GM21447 (cell line): ENCODE results near the gene SLX4IP.
"Not testable (repeated sequence)": the region's sequence is repeated elsewhere in the genome, so short reads cannot be mapped to it uniquely, and the experiment has no call there.

Experiments used
- ATAC-seq: cut with Tn5 transposase; IDR thresholded peaks from one replicate; pipeline ENCODE4 v1.9.1; 2021; ENCODE audit not compliant: unreplicated experiment

The SLX4IP gene

DNA sequence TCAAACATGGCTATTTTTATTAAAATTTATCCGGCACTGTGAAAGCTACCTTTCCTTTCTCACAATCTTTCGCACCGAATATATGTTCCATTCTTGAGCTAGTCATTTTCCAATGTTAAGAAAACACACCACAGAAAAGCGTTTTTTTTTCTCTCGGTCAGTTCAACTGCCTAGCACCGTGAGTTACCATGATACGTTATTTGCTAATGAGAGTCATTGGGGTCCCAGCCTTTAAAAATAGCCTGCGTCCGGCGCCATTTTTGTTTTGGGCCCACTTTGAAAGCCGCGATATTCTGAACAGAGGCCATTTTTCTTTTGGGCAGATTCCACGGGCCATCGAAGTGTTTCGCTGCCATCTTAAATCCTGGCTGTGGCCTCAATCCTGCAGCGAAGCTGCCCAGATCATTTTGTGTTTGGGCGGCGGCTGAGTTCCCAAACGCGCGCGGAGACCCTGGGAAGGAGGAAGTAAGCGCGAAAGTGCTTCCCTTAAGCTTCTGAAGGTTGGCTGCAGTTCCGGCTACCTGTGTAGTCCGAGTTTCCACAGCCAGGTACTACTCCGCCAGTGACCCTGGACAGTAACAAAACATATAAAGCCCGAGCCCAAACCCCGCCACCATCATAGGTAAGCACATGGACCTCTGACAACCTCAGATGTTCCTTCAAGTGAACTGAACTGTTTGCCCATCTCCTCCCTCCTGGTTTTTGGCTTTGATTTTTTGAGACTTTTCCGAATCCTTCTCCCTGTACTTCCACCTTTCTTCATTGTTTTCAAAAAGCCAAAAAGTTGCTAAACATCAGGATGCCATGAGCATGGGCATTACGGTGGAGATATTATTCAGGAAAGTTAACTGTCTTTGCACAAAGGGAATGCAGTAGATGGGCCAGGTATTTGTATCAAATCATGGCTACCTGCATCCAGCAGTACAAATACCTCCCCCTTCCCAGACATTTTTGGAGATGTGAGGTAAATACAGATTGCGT, at the start of gene SLX4IP:
Gene SLX4IP, plus strand, starts transcription at position 474 of the 981 bp plus-strand sequence. CDS start 22,900 bp downstream, outside the sequence.
- ATAC-seq, result peak; percentile 64

DNA sequence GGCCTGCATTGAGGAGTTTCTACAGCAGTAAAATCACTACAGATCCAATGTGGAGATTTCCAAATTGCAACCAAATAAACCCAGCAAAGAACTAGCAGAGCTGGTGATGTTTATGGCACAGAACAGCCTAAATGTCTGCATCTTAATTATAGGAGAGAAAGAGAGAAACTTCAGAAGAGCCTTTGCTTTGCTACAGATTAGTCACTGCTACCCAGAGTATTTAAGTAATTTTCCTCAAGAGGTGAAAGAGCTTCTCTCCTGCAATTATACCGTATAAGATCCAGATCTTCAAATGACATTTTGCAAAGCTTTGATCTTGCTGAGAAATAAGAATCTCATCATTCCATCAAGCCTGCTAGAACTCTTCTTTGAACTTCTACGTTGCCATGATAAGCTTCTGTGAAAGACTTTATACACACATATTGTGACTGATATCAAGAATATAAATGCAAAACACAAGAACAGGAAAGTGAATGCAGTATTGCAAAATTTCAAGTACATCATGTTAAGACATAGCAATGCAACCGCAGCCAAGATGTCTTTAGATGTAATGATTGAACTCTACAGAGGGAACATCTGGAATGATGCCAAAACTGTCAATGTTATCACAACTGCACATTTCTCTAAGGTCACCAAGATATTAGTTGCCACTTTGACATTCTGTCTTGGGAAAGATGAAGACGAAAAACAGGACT, 49.1 kb upstream of the SLX4IP start:
- ATAC-seq, result no peak

DNA sequence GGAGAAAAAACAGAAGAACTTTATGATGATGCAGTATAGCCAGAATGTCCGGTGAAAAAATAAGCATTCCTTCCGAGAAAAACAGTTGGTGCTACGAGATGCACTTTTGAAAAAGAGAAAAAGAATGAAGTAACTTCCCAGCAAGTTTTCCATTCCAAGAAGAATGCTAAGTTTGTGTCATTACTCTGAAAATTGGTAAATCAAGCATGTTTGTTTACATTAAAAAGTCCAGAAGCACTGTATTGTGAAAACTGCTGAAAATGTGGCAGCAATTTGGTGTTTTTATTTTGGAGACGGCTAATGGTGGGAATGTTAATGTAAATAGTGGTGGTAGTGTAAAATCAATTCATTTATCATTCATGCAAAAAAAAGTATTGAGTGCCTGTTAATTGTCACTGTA, 47.4 kb upstream of the SLX4IP start:
- no peak for ATAC-seq

DNA sequence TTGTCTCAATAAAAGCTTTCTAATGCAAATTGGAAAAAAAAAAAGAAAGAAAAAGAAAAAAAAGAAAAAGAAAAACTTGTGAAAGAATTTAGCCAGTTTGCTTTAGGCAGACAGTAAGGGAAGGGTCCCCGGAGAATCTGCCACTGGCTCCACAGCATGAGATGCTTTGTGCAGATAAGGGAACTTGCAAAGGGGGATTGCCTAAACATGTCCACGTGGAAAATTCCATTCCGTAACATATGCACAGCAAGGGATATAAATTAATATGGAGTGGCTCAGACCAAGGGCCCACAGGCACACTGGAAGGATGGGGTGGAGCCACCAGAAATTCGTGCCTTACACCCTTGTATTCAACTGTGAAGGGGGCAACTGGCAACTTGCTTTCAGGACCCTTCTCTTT, 46.5 kb upstream of the SLX4IP start:
- ATAC-seq, result no peak

DNA sequence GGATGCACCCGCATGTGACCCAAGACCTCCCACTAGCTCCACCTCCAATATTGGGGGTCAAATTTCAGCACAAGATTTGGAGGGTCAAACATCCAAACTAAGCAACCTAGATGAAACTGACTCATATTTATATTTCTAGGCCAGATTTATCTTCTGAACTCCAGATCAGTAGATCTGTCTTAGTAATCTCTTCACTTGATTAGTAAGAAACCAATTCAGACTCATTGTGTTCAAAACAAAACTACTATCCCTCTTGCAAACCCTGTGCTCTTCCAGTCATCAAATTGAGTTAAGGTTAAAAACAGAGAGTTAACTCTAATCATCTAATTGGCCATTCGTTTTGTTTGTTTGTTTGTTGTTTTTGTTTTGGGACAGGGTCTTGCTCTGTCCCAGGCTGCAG, 44.4 kb upstream of the SLX4IP start:
- ATAC-seq, result no peak

DNA sequence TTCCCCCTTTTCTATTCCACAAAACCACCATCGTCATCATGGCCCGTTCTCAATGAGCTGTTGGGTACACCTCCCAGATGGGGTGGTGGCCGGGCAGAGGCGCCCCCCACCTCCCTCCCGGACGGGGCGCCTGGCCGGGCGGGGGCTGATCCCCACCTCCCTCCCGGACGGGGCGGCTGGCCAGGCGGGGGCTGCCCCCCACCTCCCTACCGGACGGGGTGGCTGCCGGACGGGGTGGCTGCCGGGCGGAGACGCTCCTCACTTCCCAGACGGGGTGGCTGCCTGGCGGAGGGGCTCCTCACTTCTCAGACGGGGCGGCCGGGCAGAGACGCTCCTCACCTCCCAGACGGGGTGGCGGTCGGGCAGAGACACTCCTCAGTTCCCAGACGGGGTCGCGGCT, 40.4 kb upstream of the SLX4IP start:
- not testable (repeated sequence) for ATAC-seq

DNA sequence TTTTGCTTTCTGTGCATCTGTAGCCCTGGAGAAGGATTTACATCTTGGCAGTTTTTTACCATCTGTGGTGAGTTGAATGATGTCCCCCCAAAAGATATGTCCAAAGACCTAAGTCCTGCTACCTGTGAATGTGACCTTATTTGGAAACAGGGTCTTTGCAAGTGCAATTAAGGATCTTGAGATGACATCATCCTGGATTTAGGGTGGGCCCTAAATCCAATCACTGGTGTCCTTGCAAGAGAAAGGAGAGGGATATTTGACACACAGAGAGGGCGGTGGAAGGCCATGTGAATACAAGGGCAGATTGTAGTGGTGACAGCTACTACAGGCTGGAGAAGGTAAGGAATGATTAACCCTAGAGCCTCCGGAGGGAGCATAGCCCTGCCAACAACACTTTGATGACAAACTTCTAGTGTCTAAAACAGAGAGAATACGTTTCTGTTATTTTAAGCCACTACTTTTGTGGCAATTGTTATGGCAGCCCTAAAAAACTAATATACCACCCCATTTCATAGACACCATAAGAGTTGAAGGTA, 36.2 kb upstream of the SLX4IP start:
- ATAC-seq, result no peak

DNA sequence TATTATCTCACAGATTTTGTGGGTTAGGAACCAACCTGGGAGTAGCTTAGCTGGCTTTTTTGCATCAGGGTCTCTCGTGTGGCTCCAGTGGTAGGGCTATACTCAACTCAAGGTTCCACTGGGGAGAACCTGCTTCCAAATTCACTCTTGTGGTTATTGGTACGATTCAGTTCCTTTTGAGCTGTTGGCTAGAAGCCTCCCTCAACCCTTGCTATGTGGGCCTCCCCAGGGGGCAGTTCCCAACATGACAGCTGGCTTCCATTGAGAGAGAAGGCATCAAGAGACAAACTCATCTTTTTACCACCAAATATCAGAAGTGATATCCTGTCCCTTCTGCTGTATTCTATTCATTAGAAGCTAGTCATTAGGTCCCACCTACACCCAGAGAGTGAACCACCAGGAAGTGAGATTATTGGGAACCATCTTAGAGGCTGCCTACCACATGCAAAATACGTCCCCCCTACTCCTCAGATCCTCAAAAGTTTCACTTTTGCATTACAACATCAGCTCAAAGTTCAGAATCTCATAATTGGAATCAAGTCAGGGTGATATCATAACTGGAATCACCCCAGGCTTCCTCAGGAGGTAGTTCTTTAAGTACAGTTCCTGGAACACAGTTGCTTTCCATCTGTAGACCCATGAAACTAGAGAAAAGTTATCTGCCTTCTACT, 32.0 kb upstream of the SLX4IP start:
- no peak for ATAC-seq

DNA sequence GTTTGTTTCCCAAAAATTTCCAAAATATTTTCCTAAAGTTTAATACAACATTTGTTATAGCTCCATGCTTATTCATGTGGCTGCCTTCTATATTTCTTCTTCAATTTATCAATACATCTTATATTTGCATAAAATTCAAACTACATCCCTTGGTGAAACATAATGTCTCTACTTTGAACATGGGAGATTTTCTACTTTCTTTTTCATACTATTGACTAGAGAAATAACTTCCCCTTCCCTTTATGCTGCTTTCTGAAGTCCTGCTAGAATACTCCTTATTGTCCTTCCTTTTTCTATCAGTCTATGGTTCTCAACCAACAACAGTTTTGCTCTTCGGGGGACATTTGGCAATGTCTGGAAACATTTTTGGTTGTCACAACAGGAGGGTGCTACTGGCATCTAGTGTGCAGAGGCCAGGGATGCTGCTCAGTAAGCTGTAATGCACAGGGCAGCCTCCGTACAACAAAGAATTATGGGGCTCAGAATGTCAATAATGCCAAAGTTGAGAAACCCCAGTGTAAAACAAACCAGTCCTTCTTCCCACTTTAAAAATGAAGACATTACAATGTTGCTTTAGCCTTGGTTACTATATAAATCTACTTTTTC, 31.0 kb upstream of the SLX4IP start:
- ATAC-seq, result no peak

DNA sequence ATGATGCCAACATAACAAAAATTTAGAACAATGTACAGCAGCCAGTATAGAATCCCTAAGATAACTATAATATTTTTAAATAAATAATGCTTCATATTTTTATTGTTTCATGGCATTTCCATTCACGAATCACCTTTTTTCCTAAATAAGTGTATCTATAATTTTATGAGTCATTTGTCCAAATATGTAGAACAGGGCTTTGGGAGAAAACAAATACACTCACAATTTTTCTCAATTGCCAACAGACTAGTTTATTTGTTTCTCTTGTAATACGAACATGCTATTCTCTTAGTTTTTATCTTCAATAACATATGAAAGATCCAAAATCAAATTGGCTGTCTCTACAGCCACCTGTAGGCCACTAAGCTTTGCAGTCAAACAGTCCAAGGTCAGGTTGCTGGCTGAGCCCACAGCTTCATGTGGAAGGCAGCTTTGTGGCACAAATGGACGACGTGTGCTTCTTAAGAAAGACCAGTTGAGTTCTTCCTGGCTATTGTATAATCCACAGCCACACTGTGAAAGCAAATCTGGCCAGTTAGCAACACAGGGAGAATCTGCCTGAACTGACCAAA, 30.1 kb upstream of the SLX4IP start:
- ATAC-seq, result no peak

DNA sequence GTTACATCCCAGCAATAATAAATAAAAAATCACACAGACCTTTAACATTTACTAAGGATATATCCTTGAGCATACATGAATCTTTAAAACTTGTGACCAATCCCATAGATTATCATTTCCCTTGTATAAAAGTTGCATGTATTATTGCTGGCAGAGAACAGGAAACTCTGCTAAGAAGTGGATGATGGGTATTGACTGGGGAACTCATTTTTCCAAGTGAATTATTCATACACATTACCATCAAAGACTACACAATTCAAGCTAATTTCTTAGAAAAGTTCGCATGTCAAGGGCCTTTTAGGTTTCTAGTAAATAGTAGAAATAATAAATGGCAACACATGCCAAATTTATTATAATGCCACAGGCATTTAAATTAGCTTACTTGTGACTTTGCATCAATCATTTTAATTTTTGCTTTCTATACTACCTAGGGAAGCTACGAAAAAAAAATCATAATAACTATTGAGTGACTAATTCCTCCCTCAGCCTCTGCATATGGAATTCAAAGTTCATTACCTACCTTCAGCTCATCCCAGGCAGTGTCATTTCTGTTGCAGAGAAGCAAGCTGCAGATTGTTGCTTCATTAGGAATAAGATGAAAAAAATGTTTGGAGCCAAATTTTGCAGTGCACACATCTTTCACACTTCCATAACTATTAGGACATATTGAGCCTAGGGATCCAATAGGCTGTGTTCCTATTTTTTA, 26.8 kb upstream of the SLX4IP start:
- no peak for ATAC-seq

DNA sequence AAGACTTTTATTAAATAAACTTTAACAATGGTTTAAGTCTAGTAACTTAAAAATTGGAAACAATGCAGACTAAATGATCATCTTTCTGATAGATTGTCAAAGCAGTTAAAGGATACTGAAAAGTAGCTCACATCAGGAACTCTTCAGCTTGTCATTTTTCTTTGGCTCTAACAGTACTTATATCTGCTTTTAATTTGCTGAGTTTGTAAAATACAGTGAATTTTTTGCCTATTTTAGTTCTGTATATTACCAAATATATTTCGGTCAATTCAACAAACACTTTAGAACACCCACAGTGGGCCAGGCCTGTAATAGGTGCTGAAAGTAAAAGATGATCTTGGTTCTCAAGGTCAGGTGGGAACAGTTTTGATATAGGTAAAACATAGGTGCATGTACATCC, 23.4 kb upstream of the SLX4IP start:
- ATAC-seq, result no peak

DNA sequence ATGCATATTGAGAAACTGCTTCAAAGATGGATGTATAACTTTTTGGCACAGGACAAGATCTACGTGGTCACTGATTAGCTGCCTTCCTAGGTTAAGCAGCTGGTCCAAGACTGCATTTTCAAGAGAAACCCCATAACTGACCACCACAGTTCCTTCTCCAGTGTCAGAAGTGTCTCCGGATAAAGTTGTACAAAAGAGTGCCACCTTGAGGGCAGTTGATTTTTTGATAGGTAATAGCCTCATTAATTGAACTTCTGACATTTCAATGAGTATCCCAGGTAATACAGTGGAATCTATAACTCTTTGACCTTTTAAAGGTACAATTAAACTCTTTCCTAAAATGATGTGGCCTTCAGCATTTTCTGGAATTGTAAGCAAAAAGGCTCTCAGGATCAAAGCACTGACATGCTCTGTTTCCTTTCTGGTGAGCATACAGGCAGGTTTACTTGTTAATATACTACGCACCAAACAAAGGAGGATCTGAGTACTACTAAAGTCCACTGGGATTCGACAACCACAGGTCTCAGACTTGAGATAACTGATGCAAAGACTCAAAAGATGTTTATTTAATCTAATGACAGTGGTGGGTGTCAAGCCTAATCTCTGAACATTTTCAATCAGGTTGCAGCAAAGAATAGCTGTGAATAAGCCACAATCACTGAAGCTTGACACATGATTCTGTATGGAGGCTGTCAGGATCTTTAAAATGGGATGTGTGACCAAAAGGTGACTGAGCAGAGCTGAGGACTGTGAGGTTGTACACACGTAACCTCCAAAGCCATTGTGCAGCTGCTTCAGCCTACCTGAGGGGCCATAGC, 22.3 kb upstream of the SLX4IP start:
- ATAC-seq, result no peak

DNA sequence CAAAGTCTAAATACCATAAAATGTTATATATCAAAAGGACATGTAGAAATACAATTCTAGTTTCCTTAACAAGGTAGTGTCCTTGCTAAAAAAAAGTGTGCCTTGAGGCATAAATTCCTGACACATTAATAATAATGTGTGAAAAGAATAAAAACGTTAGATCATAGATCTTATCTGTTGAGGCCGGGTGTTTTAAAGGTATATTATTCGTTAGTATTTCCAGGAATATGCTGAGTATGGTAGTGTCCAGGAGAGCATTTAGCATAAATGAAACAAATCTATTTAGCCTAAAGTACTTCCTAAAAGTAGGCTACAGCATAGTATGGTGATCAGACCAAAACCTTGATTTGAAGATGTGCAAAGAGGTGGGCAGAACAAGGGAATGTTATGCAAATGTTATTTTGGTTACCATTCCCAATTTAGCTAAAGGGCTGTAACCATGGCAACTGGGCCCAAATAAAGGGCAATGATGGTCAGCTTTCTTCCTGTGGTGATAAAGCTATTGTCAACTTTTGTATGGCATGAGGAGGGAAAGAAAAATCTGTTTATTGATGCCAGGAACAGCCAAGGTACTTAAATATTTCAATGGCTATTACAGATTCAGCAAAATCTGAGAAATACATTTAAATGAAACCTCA, 20.0 kb upstream of the SLX4IP start:
- ATAC-seq, result no peak

DNA sequence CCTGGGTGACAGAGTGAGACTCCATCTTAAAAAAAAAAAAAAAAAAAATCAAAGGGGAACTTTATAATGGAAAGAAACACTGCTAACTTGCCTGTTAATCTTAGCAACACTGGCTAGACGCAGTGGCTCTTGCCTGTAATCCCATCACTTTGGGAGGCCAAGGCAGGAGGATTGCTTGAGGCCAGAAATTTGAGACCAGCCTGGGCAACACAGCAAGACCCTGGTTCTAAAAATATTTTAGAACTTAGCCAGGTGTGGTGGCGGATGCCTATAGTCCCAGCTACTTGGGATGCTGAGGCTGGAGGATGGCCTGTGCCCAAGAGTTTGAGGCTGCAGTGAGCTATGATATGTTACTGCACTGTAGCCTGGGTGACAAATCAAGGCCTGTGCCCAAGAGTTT, 17.9 kb upstream of the SLX4IP start:
- ATAC-seq, result not testable (repeated sequence)

DNA sequence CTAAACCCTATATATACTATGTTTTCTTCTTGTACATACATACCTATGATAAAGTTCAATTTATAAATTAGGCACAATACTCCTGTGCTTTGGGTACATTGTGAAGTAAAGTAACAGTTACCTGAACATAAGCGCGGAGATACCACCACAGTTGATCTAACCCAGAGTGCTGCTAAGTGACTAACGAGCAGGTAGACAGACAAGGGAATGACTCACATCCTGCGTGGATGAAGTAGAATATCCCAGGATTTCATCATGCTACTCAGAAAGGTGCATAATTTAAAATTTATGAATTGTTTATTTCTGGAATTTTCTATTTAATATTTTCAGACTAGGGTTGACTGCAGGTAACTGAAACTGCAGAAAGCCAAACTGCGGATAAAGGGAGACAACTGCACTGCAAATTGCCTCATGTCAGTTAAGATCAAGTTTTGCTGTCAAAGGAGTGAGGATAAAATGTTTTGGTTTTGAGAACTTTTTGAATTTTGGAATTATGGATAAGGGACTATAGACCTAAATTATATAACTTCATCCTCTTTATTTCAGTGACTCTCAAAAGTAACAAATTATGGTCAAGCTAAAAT, 15.5 kb upstream of the SLX4IP start:
- ATAC-seq, result no peak

DNA sequence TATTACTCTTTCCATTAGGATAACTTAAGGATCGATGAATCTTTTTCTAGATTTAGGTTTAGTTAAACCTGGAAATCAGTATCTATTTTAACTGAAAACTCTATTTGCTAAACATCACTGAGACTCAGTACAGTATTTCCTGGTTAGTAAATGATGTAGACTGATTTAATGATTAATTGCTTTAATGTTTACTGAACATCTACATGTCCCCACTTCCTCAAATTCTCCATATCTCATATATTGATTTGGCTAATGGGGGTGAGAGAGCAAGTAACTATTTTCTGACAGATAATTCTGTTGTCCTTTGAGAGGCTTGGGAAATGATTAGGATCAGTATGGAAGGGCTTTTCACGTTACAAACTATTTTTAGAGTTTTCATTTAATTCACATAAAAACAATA, 11.4 kb upstream of the SLX4IP start:
- ATAC-seq, result peak; percentile 63

DNA sequence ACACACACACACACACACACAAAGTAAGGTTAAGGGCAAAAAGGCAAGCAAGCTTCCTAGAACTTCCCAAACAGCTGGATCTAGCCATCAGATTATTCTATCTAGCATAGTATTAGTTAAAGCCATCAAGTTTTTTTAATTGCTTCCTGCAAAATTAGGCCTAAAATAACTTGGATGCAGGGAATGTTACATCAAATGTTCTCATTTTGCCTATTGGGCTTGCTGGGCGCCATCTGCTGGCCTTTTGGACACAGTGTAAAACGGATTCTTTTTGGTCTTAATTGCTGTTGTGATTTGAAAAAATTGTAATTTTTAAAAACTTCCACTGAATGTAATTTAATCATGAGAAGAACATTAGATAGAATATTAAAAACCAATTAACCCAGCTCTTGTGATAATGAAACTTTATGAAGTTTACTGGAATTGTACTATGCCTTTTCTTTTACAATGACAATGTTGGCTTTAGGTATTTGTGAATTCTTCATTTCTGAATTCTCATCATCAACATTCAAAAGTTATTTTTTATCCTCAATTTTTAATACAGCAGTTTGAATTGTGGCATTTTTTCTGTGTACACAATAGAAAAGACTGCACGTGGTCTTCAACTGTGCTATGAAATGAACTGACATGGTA, 7.9 kb upstream of the SLX4IP start:
- ATAC-seq, result no peak
